ENCODE data around the gene AFG1L. TPM values are rescaled to one million over a fixed set of nuclear protein-coding genes. Genes with fewer than 3 reads are reported as not detected.
"Not testable (repeated sequence)": the region's sequence is repeated elsewhere in the genome, so short reads cannot be mapped to it uniquely, and the experiment has no call there.

AFG1L gene
- total RNA-seq, 4 donors from 2014 or later, result 2.8 to 10.5 (median 3.9) TPM

- Histone ChIP-seq H3K4me3 (no peak overlapping the region), H3K9me3 (no peaks in the 10 kb centered on the region), H3K27me3 (no peaks in the 10 kb centered on the region), H3K36me3 (no peaks in the 10 kb centered on the region), H3K27ac (no peak overlapping the region), H3K4me1 (no peaks in the 10 kb centered on the region)
- TF ChIP-seq POLR2A (IDR thresholded peaks at IDR 0.05) (no peak), CTCF (IDR thresholded peaks at IDR 0.05) (no peak)
- no peak for DNase-seq
- intact Hi-C loops (cut with DNase I), result no loop called here
- 77 to 92% methylated on average over 3 of the region's 3 CpGs for WGBS, 2 donors
Measured at GRCh38 chr6:108446629-108447150, 151.8 kb downstream of the AFG1L start.

GRCh38 chr6:108448481-108448880 is 153.6 kb downstream of the AFG1L start:
- TF ChIP-seq POLR2A (IDR thresholded peaks at IDR 0.05) (no peak), CTCF (IDR thresholded peaks at IDR 0.05) (no peak)
- Histone ChIP-seq H3K36me3 (no peaks in the 10 kb centered on the region), H3K27ac (no peak overlapping the region), H3K27me3 (no peaks in the 10 kb centered on the region), H3K4me3 (no peak overlapping the region), H3K4me1 (no peaks in the 10 kb centered on the region), H3K9me3 (no peaks in the 10 kb centered on the region)
- whole genome bisulfite sequencing, 2 donors, result 86 to 93% methylated on average over 1 of the region's 1 CpG
- DNase-seq, result no peak
- intact Hi-C loops (cut with DNase I), result no loop called here

- H3K27me3 ChIP-seq; H3K36me3 ChIP-seq; H3K9me3 ChIP-seq; intact Hi-C loops (cut with DNase I); H3K4me3 ChIP-seq; DNase-seq; H3K27ac ChIP-seq; H3K4me1 ChIP-seq: not testable (repeated sequence)
- WGBS, 2 donors, result no CpG with 5 or more reads among the region's 1 CpG
Measured at GRCh38 chr6:108449717-108450116, 154.9 kb downstream of the AFG1L start.

DNA sequence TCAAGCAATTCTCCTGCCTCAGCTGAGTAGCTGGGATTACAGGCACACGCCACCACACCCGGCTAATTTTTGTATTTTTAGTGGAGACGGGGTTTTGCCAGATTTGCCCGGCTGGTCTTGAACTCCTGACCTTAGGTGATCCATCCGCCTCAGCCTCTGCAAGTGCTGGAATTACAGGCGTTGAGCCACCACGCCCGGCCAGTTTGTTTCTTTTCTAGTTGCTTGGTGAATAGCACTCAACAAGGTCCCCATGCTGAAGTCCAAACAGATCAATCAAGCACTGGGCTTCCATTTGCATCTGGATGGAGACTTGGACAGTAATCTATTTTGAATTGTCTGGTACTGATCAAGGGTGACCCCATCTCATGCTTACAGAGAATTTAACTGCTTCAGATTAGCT is 157.0 kb downstream of the AFG1L start:
- Histone ChIP-seq H3K4me1 (no peaks in the 10 kb centered on the region), H3K27ac (peak overlapping the region in 1 of 4 donors; percentile 11), H3K9me3 (no peaks in the 10 kb centered on the region), H3K27me3 (no peaks in the 10 kb centered on the region), H3K4me3 (no peak overlapping the region), H3K36me3 (no peaks in the 10 kb centered on the region)
- intact Hi-C loops (cut with DNase I), result no loop called here
- TF ChIP-seq CTCF (IDR thresholded peaks at IDR 0.05) (no peak), POLR2A (IDR thresholded peaks at IDR 0.05) (no peak)
- DNase-seq, result no peak
- WGBS, 2 donors, result 89 to 93% methylated on average over 5 to 7 of the region's 8 CpGs

GRCh38 chr6:108452711-108453195 is 157.9 kb downstream of the AFG1L start:
- H3K27me3 ChIP-seq, result no peaks in the 10 kb centered on the region
- WGBS, 2 donors, result 66 to 89% methylated on average over 4 of the region's 4 CpGs
- no peaks in the 10 kb centered on the region for H3K4me1 ChIP-seq
- H3K4me3 ChIP-seq, result no peak overlapping the region
- H3K36me3 ChIP-seq, result no peaks in the 10 kb centered on the region
- intact Hi-C loops (cut with DNase I), result no loop called here
- TF ChIP-seq CTCF (IDR thresholded peaks at IDR 0.05) (no peak), POLR2A (IDR thresholded peaks at IDR 0.05) (no peak)
- H3K9me3 ChIP-seq, result no peaks in the 10 kb centered on the region
- H3K27ac ChIP-seq, result peak overlapping the region in 2 of 4 donors; percentile 11 to 24
- no peak for DNase-seq
